Measurements from ENCODE around the gene PPP1R15B.

- TF ChIP-seq CTCF (IDR thresholded peaks at IDR 0.05): no peak
- TF ChIP-seq POLR2A (IDR thresholded peaks at IDR 0.05): no peak
- TF ChIP-seq EP300 (IDR thresholded peaks at IDR 0.05): no peak
These were observed 24.3 kb upstream of the PPP1R15B start for GRCh38 chr1:204435872-204436271.
